OCI-LY1 (cell line): ENCODE data around the gene ERCC2.

Experiments
- H2AFZ ChIP-seq: fragments of 200-600 bp; sonication (generic), shearing (Covaris generic); 2 replicates; pipeline ENCODE4 v1.6.0; 2014; ENCODE audit warnings: antibody characterized with exemption, mild to moderate bottlenecking, low read length
- H3F3A ChIP-seq: fragments of 200-600 bp; sonication (generic), shearing (Covaris generic); 2 replicates; pipeline ENCODE4 v1.6.0; 2014; ENCODE audit warnings: mild to moderate bottlenecking, antibody characterized with exemption, low read length, moderate library complexity; ENCODE audit not compliant: insufficient read depth
- H3K27ac ChIP-seq: fragments of 200-600 bp; sonication (generic); 2 replicates; pipeline ENCODE4 v1.5.1; 2014; ENCODE audit warnings: low read length, mixed run types, mild to moderate bottlenecking, low read depth; ENCODE audit not compliant: poor library complexity, severe bottlenecking
- H3K27me3 ChIP-seq: fragments of 200-600 bp; sonication (generic); 2 replicates; pipeline ENCODE4 v1.6.0; 2014; ENCODE audit warnings: antibody characterized with exemption, mild to moderate bottlenecking, low read length, moderate library complexity; ENCODE audit not compliant: insufficient read depth
- H3K36me3 ChIP-seq: fragments of 200-600 bp; sonication (generic); 2 replicates; pipeline ENCODE4 v1.6.1; 2014; ENCODE audit warnings: mild to moderate bottlenecking, antibody characterized with exemption, low read length, moderate library complexity, mixed read lengths; ENCODE audit not compliant: insufficient read depth
- H3K4me1 ChIP-seq: fragments of 200-600 bp; sonication (generic); 2 replicates; pipeline ENCODE4 v1.5.1; 2014; ENCODE audit warnings: mild to moderate bottlenecking, low read length, moderate library complexity; ENCODE audit not compliant: insufficient read depth, severe bottlenecking
- H3K4me2 ChIP-seq: fragments of 200-600 bp; sonication (generic), shearing (Covaris generic); 2 replicates; pipeline ENCODE4 v1.6.1; 2014; ENCODE audit warnings: low read length
- H3K4me3 ChIP-seq: fragments of 200-600 bp; sonication (generic); 2 replicates; pipeline ENCODE4 v1.5.1; 2014; ENCODE audit warnings: low read length, low read depth, mild to moderate bottlenecking, mixed read lengths; ENCODE audit not compliant: poor library complexity, severe bottlenecking
- H3K79me2 ChIP-seq: fragments of 200-600 bp; shearing (Covaris generic); 2 replicates; pipeline ENCODE4 v1.6.1; 2016; ENCODE audit warnings: mixed run types, low read length, mixed read lengths; ENCODE audit not compliant: insufficient read depth
- H3K9ac ChIP-seq: fragments of 200-600 bp; sonication (generic), shearing (Covaris generic); 2 replicates; pipeline ENCODE4 v1.6.1; 2014; ENCODE audit warnings: mild to moderate bottlenecking, low read length, mixed read lengths
- H3K9me2 ChIP-seq: fragments of 200-600 bp; sonication (generic), shearing (Covaris generic); 2 replicates; pipeline ENCODE4 v1.6.1; 2014; ENCODE audit warnings: low read depth, mild to moderate bottlenecking, low read length, mixed read lengths
- H3K9me3 ChIP-seq: fragments of 200-600 bp; shearing (Covaris generic); 2 replicates; pipeline ENCODE4 v1.6.1; 2014; ENCODE audit warnings: low read length, mixed read lengths
- H4K20me1 ChIP-seq: fragments of 200-600 bp; sonication (generic), shearing (Covaris generic); 2 replicates; pipeline ENCODE4 v1.6.0; 2016; ENCODE audit warnings: mild to moderate bottlenecking, low read length; ENCODE audit not compliant: insufficient read depth
- EZH2 ChIP-seq: fragments of 200-600 bp; sonication (generic), shearing (Covaris generic); IDR thresholded peaks from 2 replicates; pipeline ENCODE4 v1.8.0; 2017; ENCODE audit warnings: borderline replicate concordance, mixed run types, mild to moderate bottlenecking, antibody characterized with exemption, low read length, moderate library complexity, mixed read lengths
- TF ChIP-seq, protein P1 (sequence below): fragments of 200-600 bp; sonication (generic), shearing (Covaris generic); IDR thresholded peaks from 2 replicates; pipeline ENCODE4 v1.5.1; 2017; ENCODE audit warnings: mild to moderate bottlenecking, antibody characterized with exemption, low read length, moderate library complexity, mixed read lengths

Gene ERCC2

DNA sequence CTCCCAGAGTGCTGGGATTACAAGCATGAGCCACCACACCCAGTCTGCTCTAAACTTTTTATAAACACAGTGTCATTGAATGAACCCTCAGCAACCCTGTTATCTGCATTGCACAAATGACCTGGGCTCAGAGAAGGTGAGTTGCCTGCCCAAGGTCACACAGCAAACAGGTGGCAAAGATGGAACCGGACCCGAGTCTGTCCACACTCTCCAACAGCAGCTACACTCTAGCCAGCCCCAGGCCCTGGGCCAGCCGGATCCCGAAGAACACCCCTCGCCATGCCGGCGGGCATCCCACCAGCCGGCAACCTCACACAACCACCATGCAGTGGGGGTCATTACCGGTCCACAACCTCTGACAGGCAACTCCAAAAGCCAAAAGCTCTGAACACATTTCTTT lies 14.5 kb downstream of the ERCC2 start:
- TF ChIP-seq EZH2: no peak
- TF ChIP-seq, protein P1, sequence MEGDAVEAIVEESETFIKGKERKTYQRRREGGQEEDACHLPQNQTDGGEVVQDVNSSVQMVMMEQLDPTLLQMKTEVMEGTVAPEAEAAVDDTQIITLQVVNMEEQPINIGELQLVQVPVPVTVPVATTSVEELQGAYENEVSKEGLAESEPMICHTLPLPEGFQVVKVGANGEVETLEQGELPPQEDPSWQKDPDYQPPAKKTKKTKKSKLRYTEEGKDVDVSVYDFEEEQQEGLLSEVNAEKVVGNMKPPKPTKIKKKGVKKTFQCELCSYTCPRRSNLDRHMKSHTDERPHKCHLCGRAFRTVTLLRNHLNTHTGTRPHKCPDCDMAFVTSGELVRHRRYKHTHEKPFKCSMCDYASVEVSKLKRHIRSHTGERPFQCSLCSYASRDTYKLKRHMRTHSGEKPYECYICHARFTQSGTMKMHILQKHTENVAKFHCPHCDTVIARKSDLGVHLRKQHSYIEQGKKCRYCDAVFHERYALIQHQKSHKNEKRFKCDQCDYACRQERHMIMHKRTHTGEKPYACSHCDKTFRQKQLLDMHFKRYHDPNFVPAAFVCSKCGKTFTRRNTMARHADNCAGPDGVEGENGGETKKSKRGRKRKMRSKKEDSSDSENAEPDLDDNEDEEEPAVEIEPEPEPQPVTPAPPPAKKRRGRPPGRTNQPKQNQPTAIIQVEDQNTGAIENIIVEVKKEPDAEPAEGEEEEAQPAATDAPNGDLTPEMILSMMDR: no peak
- Histone ChIP-seq H2AFZ (no peak overlapping the region), H3K4me1 (no peaks in the 10 kb centered on the region), H3K9ac (no peak overlapping the region), H3K27me3 (no peaks in the 10 kb centered on the region), H3K27ac (no peak overlapping the region), H3F3A (no peaks in the 10 kb centered on the region), H3K36me3 (peaks cover 76% of the 10 kb centered on the region), H3K9me3 (no peaks in the 10 kb centered on the region), H3K4me2 (no peak overlapping the region), H4K20me1 (no peaks in the 10 kb centered on the region), H3K4me3 (no peak overlapping the region), H3K79me2 (no peaks in the 10 kb centered on the region), H3K9me2 (no peaks in the 10 kb centered on the region)

DNA sequence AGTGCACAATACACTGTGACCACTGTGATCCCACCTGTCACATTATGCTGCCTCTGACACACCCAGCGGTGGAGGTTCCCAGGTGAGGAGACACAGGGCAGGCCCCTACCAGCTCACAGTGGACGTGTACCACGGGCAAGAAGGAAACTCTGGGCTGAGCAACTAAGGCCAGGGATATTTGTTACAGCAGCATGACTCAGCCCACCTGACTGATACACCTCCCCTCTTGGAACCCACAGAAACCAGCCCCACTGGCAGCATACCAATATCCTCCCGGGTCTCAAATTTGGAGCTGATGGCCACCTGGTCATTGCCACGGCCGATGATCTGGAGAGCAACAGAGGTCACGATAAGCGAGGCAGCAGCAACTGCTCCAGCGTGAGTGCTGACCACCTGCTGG lies 15.0 kb downstream of the ERCC2 start:
- Histone ChIP-seq H3K79me2 (no peaks in the 10 kb centered on the region), H3K36me3 (peaks cover 79% of the 10 kb centered on the region), H3K27ac (no peak overlapping the region), H3K4me1 (no peaks in the 10 kb centered on the region), H3K27me3 (no peaks in the 10 kb centered on the region), H3K4me3 (no peak overlapping the region), H4K20me1 (no peaks in the 10 kb centered on the region), H3K9me3 (no peaks in the 10 kb centered on the region), H3K9me2 (no peaks in the 10 kb centered on the region), H3F3A (no peaks in the 10 kb centered on the region), H3K9ac (no peak overlapping the region), H3K4me2 (no peak overlapping the region), H2AFZ (no peak overlapping the region)
- TF ChIP-seq EZH2: no peak
- TF ChIP-seq, protein P1: no peak

DNA sequence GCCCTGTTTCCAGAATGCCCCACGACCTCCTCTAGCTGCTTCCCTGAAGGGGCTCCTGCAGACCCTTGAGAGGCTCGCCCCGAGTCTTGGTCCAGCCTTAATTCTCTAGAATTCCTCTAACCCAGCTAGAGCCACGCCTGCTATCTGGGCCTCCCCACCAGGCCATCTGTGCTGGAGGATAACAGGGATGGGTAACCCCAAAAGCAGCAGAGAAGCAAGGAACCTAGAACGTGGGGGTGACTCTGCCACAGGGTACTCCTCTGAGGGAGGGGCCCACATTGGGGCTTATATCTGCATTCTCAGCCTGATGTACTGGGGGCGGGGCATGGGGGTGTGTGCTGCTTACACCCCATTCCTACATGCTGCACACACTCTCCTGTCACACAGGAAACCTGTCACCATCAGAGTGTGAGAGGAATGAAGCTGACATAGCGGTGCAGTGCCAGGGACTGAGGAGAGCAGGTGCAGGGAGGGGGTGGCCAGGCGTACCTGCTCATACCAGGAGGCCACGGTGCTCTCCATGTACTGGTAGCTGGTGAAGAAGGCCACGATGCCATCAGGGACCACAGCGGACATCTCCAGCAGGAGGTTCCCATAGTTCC lies 16.0 kb downstream of the ERCC2 start:
- peaks cover 79% of the 10 kb centered on the region for H3K36me3 ChIP-seq

More for the DNA sequence above, 16.0 kb downstream of the ERCC2 start:
- Histone ChIP-seq H3K27ac (no peak overlapping the region), H3K9ac (no peak overlapping the region), H3F3A (no peaks in the 10 kb centered on the region), H3K9me2 (no peaks in the 10 kb centered on the region), H2AFZ (no peak overlapping the region), H3K9me3 (no peaks in the 10 kb centered on the region), H4K20me1 (no peaks in the 10 kb centered on the region), H3K27me3 (no peaks in the 10 kb centered on the region), H3K4me3 (no peak overlapping the region), H3K4me2 (no peak overlapping the region), H3K79me2 (no peaks in the 10 kb centered on the region), H3K4me1 (no peaks in the 10 kb centered on the region)
- TF ChIP-seq, protein P1: no peak
- TF ChIP-seq EZH2: no peak
